NCI-H1417 (cell line): ENCODE results near the gene SAP30BP.

ENCODE experiments used
- DNase-seq, 3 experiments: peaks; one replicate each; lab custom pipeline; 2025; lab: John Stamatoyannopoulos, UW

The SAP30BP gene

GRCh38 chr17:75719732-75720131, 52.6 kb downstream of the SAP30BP start:
- DNase-seq: no peak

GRCh38 chr17:75720656-75721462, 53.7 kb downstream of the SAP30BP start, which contains the start of gene ITGB4:
TSS of gene ITGB4 (plus strand) at chr17:75721459. CDS start at chr17:75724704, 3,245 bp downstream.
- DNase-seq: peak in 2 of 3 experiments; percentile 14 to 18

GRCh38 chr17:75721463-75722011, 54.4 kb downstream of the SAP30BP start:
- no peak for DNase-seq

GRCh38 chr17:75722076-75722475, 54.9 kb downstream of the SAP30BP start:
- no peak for DNase-seq

- DNase-seq: no peak
Measured at GRCh38 chr17:75722542-75723095, 55.5 kb downstream of the SAP30BP start.

GRCh38 chr17:75723171-75723930, 56.2 kb downstream of the SAP30BP start:
- peak in 2 of 3 experiments; percentile 30 to 46 for DNase-seq

GRCh38 chr17:75724016-75725003, 57.2 kb downstream of the SAP30BP start:
- DNase-seq: no peak

GRCh38 chr17:75725504-75725903, 58.4 kb downstream of the SAP30BP start:
- no peak for DNase-seq

GRCh38 chr17:75727391-75727790, 60.3 kb downstream of the SAP30BP start:
- no peak for DNase-seq

GRCh38 chr17:75729351-75729750, 62.2 kb downstream of the SAP30BP start:
- no peak for DNase-seq

GRCh38 chr17:75730065-75730464, 62.9 kb downstream of the SAP30BP start:
- DNase-seq: no peak

GRCh38 chr17:75731086-75731715, 64.1 kb downstream of the SAP30BP start:
- no peak for DNase-seq

- no peak for DNase-seq
Measured at GRCh38 chr17:75731716-75732498, 64.8 kb downstream of the SAP30BP start.

GRCh38 chr17:75733471-75733870, 66.3 kb downstream of the SAP30BP start:
- no peak for DNase-seq

- no peak for DNase-seq
Measured at GRCh38 chr17:75734674-75735294, 67.6 kb downstream of the SAP30BP start.

GRCh38 chr17:75736173-75736835, 69.2 kb downstream of the SAP30BP start:
- DNase-seq: no peak

GRCh38 chr17:75737133-75737962, 70.2 kb downstream of the SAP30BP start:
- DNase-seq: no peak

GRCh38 chr17:75738218-75738802, 71.2 kb downstream of the SAP30BP start:
- no peak for DNase-seq
